NCI-H748 treated with DMSO at 0.1 percent for 48 hours (cell line): ENCODE measurements around the gene PDE1A.

ENCODE experiments used
- DNase-seq: peaks from one replicate; lab custom pipeline; 2025; lab: John Stamatoyannopoulos, UW

The PDE1A gene

GRCh38 chr2:182426918-182427240 is at the start of gene PDE1A:
TSS of gene PDE1A (minus strand) at chr2:182427036.
- DNase-seq = no peak

GRCh38 chr2:182473635-182474034 is 46.8 kb upstream of the PDE1A start:
- DNase-seq = no peak

GRCh38 chr2:182463760-182464159 is 36.9 kb upstream of the PDE1A start:
- no peak for DNase-seq

- DNase-seq = no peak
Observed at GRCh38 chr2:182456784-182457183, 29.9 kb upstream of the PDE1A start.

- no peak for DNase-seq
Observed at GRCh38 chr2:182452456-182452990, 25.7 kb upstream of the PDE1A start.

GRCh38 chr2:182448371-182448770 is 21.5 kb upstream of the PDE1A start:
- DNase-seq = no peak

GRCh38 chr2:182447863-182448262 is 21.0 kb upstream of the PDE1A start:
- no peak for DNase-seq

- no peak for DNase-seq
Observed at GRCh38 chr2:182447163-182447562, 20.3 kb upstream of the PDE1A start.

- DNase-seq = no peak
Observed at GRCh38 chr2:182446087-182446486, 19.3 kb upstream of the PDE1A start.

GRCh38 chr2:182445391-182445965 is 18.6 kb upstream of the PDE1A start:
- no peak for DNase-seq

- no peak for DNase-seq
Observed at GRCh38 chr2:182444806-182445205, 18.0 kb upstream of the PDE1A start.

- DNase-seq = no peak
Observed at GRCh38 chr2:182444170-182444569, 17.3 kb upstream of the PDE1A start.

- DNase-seq = no peak
Observed at GRCh38 chr2:182436252-182436651, 9.4 kb upstream of the PDE1A start.

GRCh38 chr2:182435754-182436153 is 8.9 kb upstream of the PDE1A start:
- no peak for DNase-seq

- DNase-seq = no peak
Observed at GRCh38 chr2:182432051-182432450, 5.2 kb upstream of the PDE1A start.

- no peak for DNase-seq
Observed at GRCh38 chr2:182428476-182428875, 1.6 kb upstream of the PDE1A start.

- no peak for DNase-seq
Observed at GRCh38 chr2:182426082-182426917, 536 bp downstream of the PDE1A start.

GRCh38 chr2:182422864-182423263 is 4.0 kb downstream of the PDE1A start:
- DNase-seq = no peak

- no peak for DNase-seq
Observed at GRCh38 chr2:182420669-182421068, 6.2 kb downstream of the PDE1A start.

GRCh38 chr2:182416861-182417260 is 10.0 kb downstream of the PDE1A start:
- DNase-seq = no peak

- no peak for DNase-seq
Observed at GRCh38 chr2:182416191-182416590, 10.6 kb downstream of the PDE1A start.

GRCh38 chr2:182415771-182416170 is 11.1 kb downstream of the PDE1A start:
- DNase-seq = no peak

GRCh38 chr2:182412858-182413257 is 14.0 kb downstream of the PDE1A start:
- DNase-seq = no peak

GRCh38 chr2:182410120-182410519 is 16.7 kb downstream of the PDE1A start:
- no peak for DNase-seq
